ENCODE data around the gene KRT12. TPM values are rescaled to one million over a fixed set of nuclear protein-coding genes. Genes with fewer than 3 reads are reported as not detected.

Gene KRT12
- total RNA-seq, 1 experiment from 2014 or later: 2.7 TPM

GRCh38 chr17:40821536-40821935 lies 45.5 kb downstream of the KRT12 start:
- no peak overlapping the region for H3K27ac Mint-ChIP-seq (ENCODE audit: unreplicated experiment)
- TF ChIP-seq, protein P1, sequence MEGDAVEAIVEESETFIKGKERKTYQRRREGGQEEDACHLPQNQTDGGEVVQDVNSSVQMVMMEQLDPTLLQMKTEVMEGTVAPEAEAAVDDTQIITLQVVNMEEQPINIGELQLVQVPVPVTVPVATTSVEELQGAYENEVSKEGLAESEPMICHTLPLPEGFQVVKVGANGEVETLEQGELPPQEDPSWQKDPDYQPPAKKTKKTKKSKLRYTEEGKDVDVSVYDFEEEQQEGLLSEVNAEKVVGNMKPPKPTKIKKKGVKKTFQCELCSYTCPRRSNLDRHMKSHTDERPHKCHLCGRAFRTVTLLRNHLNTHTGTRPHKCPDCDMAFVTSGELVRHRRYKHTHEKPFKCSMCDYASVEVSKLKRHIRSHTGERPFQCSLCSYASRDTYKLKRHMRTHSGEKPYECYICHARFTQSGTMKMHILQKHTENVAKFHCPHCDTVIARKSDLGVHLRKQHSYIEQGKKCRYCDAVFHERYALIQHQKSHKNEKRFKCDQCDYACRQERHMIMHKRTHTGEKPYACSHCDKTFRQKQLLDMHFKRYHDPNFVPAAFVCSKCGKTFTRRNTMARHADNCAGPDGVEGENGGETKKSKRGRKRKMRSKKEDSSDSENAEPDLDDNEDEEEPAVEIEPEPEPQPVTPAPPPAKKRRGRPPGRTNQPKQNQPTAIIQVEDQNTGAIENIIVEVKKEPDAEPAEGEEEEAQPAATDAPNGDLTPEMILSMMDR (IDR thresholded peaks at IDR 0.05; ENCODE audit: unreplicated experiment): no peak
- CTCF ChIA-PET: interaction anchor here (0.7 to 1.4 kb wide), 3 partner anchors 12 to 288 kb away, joined by 3 to 6 read pairs (median 3); no protein-coding TSS in a partner anchor
- no peak for DNase-seq
- no TSS peak for BruUV-seq (replicated peaks)
- H3K4me3 Mint-ChIP-seq (ENCODE audit: low read depth, unreplicated experiment): no peak overlapping the region
- H3K9me3 Mint-ChIP-seq (ENCODE audit: low read depth, unreplicated experiment): no peaks in the 10 kb centered on the region
- H3K27me3 Mint-ChIP-seq (ENCODE audit: unreplicated experiment): no peaks in the 10 kb centered on the region
- intact Hi-C loops (cut with micrococcal nuclease; ENCODE audit: unreplicated experiment): no loop called here
- peaks cover 37% of the 10 kb centered on the region for H3K36me3 Mint-ChIP-seq (ENCODE audit: insufficient read depth, unreplicated experiment)
- H3K4me1 Mint-ChIP-seq (ENCODE audit: low read depth, unreplicated experiment): peaks cover 39% of the 10 kb centered on the region

DNA sequence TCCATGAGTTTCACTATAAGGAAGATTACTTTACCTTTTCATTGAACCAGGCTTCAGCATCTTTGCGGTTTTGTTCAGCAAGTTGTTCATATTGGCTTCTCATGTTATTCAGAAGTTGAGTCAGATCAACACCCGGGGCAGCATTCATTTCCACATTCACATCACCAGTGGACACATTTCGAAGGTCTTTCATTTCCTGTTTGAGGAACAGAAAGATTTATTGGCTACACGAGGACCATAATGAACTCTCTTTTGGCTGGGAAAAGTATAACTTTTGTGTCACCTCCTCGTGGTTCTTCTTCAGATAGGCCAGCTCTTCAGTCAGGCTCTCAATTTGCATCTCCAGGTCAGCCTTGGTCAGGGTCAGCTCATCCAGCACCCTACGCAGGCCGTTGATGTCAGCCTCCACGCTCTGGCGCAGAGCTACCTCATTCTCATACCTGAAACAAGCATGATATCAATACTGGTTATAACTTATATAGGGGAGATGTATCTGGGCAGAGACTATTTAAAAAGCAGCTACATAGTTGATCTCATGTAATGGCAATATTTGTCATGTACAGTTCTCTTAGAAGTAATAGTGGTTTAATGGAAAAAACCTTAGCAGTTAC lies 46.7 kb downstream of the KRT12 start:
- Mint-ChIP-seq H3K4me1 (ENCODE audit: low read depth, unreplicated experiment) (peaks cover 31% of the 10 kb centered on the region), H3K27ac (ENCODE audit: unreplicated experiment) (no peak overlapping the region), H3K9me3 (ENCODE audit: low read depth, unreplicated experiment) (no peaks in the 10 kb centered on the region), H3K4me3 (ENCODE audit: low read depth, unreplicated experiment) (peak overlapping the region; percentile 80), H3K27me3 (ENCODE audit: unreplicated experiment) (no peaks in the 10 kb centered on the region), H3K36me3 (ENCODE audit: insufficient read depth, unreplicated experiment) (peaks cover 38% of the 10 kb centered on the region)
- TF ChIP-seq, protein P1 (IDR thresholded peaks at IDR 0.05; ENCODE audit: unreplicated experiment): no peak
- DNase-seq: no peak
- BruUV-seq (replicated peaks): no TSS peak
- CTCF ChIA-PET: interaction anchor here (0.6 to 2.9 kb wide), 9 partner anchors 17 to 1197 kb away, joined by 3 to 31 read pairs (median 4); no protein-coding TSS in a partner anchor
- intact Hi-C loops (cut with micrococcal nuclease; ENCODE audit: unreplicated experiment): no loop called here

DNA sequence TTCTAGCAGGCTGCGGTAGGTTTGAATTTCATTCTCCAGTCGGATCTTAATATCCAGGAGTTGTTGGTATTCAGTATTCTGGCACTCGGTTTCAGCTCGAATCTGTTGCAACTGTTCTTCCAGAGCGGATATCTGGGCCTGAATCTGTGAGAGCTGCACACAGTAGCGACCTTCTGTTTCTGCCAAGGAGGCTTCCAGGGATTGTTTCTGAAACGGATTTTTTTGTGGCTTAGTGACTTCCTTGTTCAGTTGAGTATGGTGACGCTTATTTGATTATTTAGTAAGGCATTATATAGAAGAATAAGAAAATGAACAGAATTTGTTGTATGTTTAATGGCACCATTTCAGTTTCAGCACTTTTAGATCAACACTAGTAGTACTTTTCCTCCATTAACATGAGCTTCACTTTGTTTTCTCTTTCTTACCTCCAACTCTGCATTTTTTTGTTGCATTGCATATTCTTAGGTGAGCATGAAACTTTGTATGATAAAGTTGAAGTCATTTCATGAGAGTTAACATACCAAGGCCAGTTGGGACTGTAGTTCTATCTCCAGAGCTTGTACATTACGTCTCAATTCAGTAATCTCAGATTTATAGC lies 47.4 kb downstream of the KRT12 start:
- Mint-ChIP-seq H3K27me3 (ENCODE audit: unreplicated experiment) (no peaks in the 10 kb centered on the region), H3K27ac (ENCODE audit: unreplicated experiment) (peak overlapping the region; percentile 92), H3K36me3 (ENCODE audit: insufficient read depth, unreplicated experiment) (peaks cover 38% of the 10 kb centered on the region), H3K9me3 (ENCODE audit: low read depth, unreplicated experiment) (no peaks in the 10 kb centered on the region), H3K4me1 (ENCODE audit: low read depth, unreplicated experiment) (peaks cover 31% of the 10 kb centered on the region), H3K4me3 (ENCODE audit: low read depth, unreplicated experiment) (peak overlapping the region; percentile 80)
- TSS peak; percentile 77 for BruUV-seq (replicated peaks)
- TF ChIP-seq, protein P1 (IDR thresholded peaks at IDR 0.05; ENCODE audit: unreplicated experiment): no peak
- no peak for DNase-seq
- intact Hi-C loops (cut with micrococcal nuclease; ENCODE audit: unreplicated experiment): loop anchor here (1.0 to 2.0 kb wide), 2 partner anchors 9 to 927 kb away; no protein-coding TSS in a partner anchor
- CTCF ChIA-PET: interaction anchor here (0.6 to 2.9 kb wide), 21 partner anchors 10 to 1198 kb away, joined by 3 to 31 read pairs (median 5); no protein-coding TSS in a partner anchor

GRCh38 chr17:40818733-40819527 lies 48.1 kb downstream of the KRT12 start:
- BruUV-seq (replicated peaks): no TSS peak
- TF ChIP-seq, protein P1 (IDR thresholded peaks at IDR 0.05; ENCODE audit: unreplicated experiment): no peak
- peak; percentile 100 for DNase-seq
- H3K27ac Mint-ChIP-seq (ENCODE audit: unreplicated experiment): peak overlapping the region; percentile 92
- CTCF ChIA-PET: interaction anchor here (0.5 to 2.9 kb wide), 52 partner anchors 10 to 1197 kb away, joined by 3 to 31 read pairs (median 4); partner anchors contain the start of genes MIEN1, PSMD3 and TOP2A
- intact Hi-C loops (cut with micrococcal nuclease; ENCODE audit: unreplicated experiment): loop anchor here (1.0 to 2.0 kb wide), 4 partner anchors 9 to 926 kb away; no protein-coding TSS in a partner anchor
- peaks cover 31% of the 10 kb centered on the region for H3K4me1 Mint-ChIP-seq (ENCODE audit: low read depth, unreplicated experiment)
- no peaks in the 10 kb centered on the region for H3K27me3 Mint-ChIP-seq (ENCODE audit: unreplicated experiment)
- peak overlapping the region; percentile 80 for H3K4me3 Mint-ChIP-seq (ENCODE audit: low read depth, unreplicated experiment)
- H3K9me3 Mint-ChIP-seq (ENCODE audit: low read depth, unreplicated experiment): no peaks in the 10 kb centered on the region
- H3K36me3 Mint-ChIP-seq (ENCODE audit: insufficient read depth, unreplicated experiment): peaks cover 38% of the 10 kb centered on the region

Measured in Calu3 (cell line).